Measurements from ENCODE around the gene TMEM51. TPM values are rescaled to one million over a fixed set of nuclear protein-coding genes. Genes with fewer than 3 reads are reported as not detected.

The TMEM51 gene
- total and polyA plus RNA-seq, 2 of the 13 experiments (the other 11 are each of a cell fraction or from before 2014, with no cell fraction given): 12.2 to 22.3 TPM

DNA sequence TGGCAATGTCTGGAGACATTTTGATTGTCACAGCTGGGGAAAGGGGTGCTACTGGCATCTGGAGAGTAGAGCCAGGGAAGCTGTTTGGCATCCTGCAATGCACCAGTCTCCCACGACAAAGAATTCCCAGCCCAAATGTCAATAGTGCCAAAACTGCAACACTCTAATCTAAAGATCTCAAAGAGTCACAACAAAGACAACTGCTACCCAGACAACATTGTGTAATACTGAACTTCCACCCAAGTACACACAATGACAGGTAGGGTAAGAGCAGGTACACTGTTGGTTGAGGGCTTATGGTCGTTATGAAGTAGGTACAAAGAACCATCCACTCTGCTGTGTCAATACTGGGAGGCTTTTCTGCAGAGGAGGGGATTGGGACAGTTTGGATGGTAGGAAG, 8.2 kb upstream of the TMEM51 start (continued):
- TF ChIP-seq, protein P1, sequence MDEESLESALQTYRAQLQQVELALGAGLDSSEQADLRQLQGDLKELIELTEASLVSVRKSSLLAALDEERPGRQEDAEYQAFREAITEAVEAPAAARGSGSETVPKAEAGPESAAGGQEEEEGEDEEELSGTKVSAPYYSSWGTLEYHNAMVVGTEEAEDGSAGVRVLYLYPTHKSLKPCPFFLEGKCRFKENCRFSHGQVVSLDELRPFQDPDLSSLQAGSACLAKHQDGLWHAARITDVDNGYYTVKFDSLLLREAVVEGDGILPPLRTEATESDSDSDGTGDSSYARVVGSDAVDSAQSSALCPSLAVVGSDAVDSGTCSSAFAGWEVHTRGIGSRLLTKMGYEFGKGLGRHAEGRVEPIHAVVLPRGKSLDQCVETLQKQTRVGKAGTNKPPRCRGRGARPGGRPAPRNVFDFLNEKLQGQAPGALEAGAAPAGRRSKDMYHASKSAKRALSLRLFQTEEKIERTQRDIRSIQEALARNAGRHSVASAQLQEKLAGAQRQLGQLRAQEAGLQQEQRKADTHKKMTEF (CRISPR knock-in tag; IDR thresholded peaks at IDR 0.05): peak; percentile 59; the same call in 1 of the 2 replicates
- TF ChIP-seq RFX3 (CRISPR knock-in tag; IDR thresholded peaks at IDR 0.05) (no peak; the same call in 1 of the 2 replicates), FOXC1 (CRISPR knock-in tag; IDR thresholded peaks at IDR 0.05; ENCODE audit: borderline replicate concordance) (no peak), ZNF792 (CRISPR knock-in tag; IDR thresholded peaks at IDR 0.05) (peak; percentile 62; the same call in 1 of the 2 replicates), NCOR1 (IDR thresholded peaks at IDR 0.05; ENCODE audit: borderline replicate concordance, low read length) (peak; percentile 93), CC2D1A (CRISPR knock-in tag; IDR thresholded peaks at IDR 0.05) (no peak), SIX1 (CRISPR knock-in tag; IDR thresholded peaks at IDR 0.05; ENCODE audit: borderline replicate concordance) (no peak; the same call in 1 of the 2 replicates), ZNF703 (CRISPR knock-in tag; IDR thresholded peaks at IDR 0.05; ENCODE audit: borderline replicate concordance) (peak; percentile 35; the same call in 1 of the 2 replicates), PCBP1 (IDR thresholded peaks at IDR 0.05; ENCODE audit: borderline replicate concordance, low read depth, low read length) (no peak), ZNF720 (CRISPR knock-in tag; IDR thresholded peaks at IDR 0.05) (no peak), PAX8 (CRISPR knock-in tag; IDR thresholded peaks at IDR 0.05; ENCODE audit: borderline replicate concordance) (no peak), CBX1 (IDR thresholded peaks at IDR 0.05; ENCODE audit: low read depth) (no peak)
- TF ChIP-seq, protein P2, sequence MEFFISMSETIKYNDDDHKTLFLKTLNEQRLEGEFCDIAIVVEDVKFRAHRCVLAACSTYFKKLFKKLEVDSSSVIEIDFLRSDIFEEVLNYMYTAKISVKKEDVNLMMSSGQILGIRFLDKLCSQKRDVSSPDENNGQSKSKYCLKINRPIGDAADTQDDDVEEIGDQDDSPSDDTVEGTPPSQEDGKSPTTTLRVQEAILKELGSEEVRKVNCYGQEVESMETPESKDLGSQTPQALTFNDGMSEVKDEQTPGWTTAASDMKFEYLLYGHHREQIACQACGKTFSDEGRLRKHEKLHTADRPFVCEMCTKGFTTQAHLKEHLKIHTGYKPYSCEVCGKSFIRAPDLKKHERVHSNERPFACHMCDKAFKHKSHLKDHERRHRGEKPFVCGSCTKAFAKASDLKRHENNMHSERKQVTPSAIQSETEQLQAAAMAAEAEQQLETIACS (CRISPR knock-in tag; IDR thresholded peaks at IDR 0.05): no peak
- TF ChIP-seq, protein P3, sequence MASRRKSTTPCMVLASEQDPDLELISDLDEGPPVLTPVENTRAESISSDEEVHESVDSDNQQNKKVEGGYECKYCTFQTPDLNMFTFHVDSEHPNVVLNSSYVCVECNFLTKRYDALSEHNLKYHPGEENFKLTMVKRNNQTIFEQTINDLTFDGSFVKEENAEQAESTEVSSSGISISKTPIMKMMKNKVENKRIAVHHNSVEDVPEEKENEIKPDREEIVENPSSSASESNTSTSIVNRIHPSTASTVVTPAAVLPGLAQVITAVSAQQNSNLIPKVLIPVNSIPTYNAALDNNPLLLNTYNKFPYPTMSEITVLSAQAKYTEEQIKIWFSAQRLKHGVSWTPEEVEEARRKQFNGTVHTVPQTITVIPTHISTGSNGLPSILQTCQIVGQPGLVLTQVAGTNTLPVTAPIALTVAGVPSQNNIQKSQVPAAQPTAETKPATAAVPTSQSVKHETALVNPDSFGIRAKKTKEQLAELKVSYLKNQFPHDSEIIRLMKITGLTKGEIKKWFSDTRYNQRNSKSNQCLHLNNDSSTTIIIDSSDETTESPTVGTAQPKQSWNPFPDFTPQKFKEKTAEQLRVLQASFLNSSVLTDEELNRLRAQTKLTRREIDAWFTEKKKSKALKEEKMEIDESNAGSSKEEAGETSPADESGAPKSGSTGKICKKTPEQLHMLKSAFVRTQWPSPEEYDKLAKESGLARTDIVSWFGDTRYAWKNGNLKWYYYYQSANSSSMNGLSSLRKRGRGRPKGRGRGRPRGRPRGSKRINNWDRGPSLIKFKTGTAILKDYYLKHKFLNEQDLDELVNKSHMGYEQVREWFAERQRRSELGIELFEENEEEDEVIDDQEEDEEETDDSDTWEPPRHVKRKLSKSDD (CRISPR knock-in tag; IDR thresholded peaks at IDR 0.05; ENCODE audit: low read depth): 0 out of 2 replicates have a peak, but pooled peaks have one; percentile 40
- TF ChIP-seq, protein P4, sequence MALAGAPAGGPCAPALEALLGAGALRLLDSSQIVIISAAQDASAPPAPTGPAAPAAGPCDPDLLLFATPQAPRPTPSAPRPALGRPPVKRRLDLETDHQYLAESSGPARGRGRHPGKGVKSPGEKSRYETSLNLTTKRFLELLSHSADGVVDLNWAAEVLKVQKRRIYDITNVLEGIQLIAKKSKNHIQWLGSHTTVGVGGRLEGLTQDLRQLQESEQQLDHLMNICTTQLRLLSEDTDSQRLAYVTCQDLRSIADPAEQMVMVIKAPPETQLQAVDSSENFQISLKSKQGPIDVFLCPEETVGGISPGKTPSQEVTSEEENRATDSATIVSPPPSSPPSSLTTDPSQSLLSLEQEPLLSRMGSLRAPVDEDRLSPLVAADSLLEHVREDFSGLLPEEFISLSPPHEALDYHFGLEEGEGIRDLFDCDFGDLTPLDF (CRISPR knock-in tag; IDR thresholded peaks at IDR 0.05): no peak
- TF ChIP-seq, protein P5, sequence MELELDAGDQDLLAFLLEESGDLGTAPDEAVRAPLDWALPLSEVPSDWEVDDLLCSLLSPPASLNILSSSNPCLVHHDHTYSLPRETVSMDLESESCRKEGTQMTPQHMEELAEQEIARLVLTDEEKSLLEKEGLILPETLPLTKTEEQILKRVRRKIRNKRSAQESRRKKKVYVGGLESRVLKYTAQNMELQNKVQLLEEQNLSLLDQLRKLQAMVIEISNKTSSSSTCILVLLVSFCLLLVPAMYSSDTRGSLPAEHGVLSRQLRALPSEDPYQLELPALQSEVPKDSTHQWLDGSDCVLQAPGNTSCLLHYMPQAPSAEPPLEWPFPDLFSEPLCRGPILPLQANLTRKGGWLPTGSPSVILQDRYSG (CRISPR knock-in tag; IDR thresholded peaks at IDR 0.05): no peak
- TF ChIP-seq, protein P6, sequence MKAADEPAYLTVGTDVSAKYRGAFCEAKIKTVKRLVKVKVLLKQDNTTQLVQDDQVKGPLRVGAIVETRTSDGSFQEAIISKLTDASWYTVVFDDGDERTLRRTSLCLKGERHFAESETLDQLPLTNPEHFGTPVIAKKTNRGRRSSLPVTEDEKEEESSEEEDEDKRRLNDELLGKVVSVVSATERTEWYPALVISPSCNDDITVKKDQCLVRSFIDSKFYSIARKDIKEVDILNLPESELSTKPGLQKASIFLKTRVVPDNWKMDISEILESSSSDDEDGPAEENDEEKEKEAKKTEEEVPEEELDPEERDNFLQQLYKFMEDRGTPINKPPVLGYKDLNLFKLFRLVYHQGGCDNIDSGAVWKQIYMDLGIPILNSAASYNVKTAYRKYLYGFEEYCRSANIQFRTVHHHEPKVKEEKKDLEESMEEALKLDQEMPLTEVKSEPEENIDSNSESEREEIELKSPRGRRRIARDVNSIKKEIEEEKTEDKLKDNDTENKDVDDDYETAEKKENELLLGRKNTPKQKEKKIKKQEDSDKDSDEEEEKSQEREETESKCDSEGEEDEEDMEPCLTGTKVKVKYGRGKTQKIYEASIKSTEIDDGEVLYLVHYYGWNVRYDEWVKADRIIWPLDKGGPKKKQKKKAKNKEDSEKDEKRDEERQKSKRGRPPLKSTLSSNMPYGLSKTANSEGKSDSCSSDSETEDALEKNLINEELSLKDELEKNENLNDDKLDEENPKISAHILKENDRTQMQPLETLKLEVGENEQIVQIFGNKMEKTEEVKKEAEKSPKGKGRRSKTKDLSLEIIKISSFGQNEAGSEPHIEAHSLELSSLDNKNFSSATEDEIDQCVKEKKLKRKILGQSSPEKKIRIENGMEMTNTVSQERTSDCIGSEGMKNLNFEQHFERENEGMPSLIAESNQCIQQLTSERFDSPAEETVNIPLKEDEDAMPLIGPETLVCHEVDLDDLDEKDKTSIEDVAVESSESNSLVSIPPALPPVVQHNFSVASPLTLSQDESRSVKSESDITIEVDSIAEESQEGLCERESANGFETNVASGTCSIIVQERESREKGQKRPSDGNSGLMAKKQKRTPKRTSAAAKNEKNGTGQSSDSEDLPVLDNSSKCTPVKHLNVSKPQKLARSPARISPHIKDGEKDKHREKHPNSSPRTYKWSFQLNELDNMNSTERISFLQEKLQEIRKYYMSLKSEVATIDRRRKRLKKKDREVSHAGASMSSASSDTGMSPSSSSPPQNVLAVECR (CRISPR knock-in tag; IDR thresholded peaks at IDR 0.05; ENCODE audit: borderline replicate concordance): peak; percentile 75; the same call in 1 of the 2 replicates
